NOMO-1 (cell line): ENCODE data around the gene PLXNA1.

Experiments
- DNase-seq, 2 experiments: peaks; one replicate each; lab custom pipeline; 2025; ENCODE audit not compliant: unreplicated experiment in 2 of 2; lab: John Stamatoyannopoulos, UW

Gene PLXNA1

GRCh38 chr3:126952261-126952982 is 30.5 kb upstream of the PLXNA1 start:
- DNase-seq, result no peak

GRCh38 chr3:126952983-126953660 is 29.8 kb upstream of the PLXNA1 start:
- DNase-seq, result no peak

GRCh38 chr3:126954141-126954842 is 28.6 kb upstream of the PLXNA1 start:
- DNase-seq, result no peak

GRCh38 chr3:126955004-126955790 is 27.7 kb upstream of the PLXNA1 start:
- DNase-seq, result no peak

GRCh38 chr3:126956361-126956760 is 26.6 kb upstream of the PLXNA1 start:
- DNase-seq, result no peak

- no peak for DNase-seq
Observed at GRCh38 chr3:126956866-126957650, 25.9 kb upstream of the PLXNA1 start.

GRCh38 chr3:126957776-126958637 is 24.9 kb upstream of the PLXNA1 start:
- DNase-seq, result no peak

GRCh38 chr3:126958638-126959085 is 24.3 kb upstream of the PLXNA1 start:
- no peak for DNase-seq

GRCh38 chr3:126959136-126959920 is 23.6 kb upstream of the PLXNA1 start:
- no peak for DNase-seq

GRCh38 chr3:126959921-126960603 is 22.9 kb upstream of the PLXNA1 start:
- DNase-seq, result no peak

- no peak for DNase-seq
Observed at GRCh38 chr3:126960604-126960995, 22.3 kb upstream of the PLXNA1 start.

- no peak for DNase-seq
Observed at GRCh38 chr3:126961191-126961790, 21.6 kb upstream of the PLXNA1 start.

GRCh38 chr3:126961791-126962461 is 21.0 kb upstream of the PLXNA1 start:
- no peak for DNase-seq

GRCh38 chr3:126962756-126963155 is 20.2 kb upstream of the PLXNA1 start:
- no peak for DNase-seq

GRCh38 chr3:126963261-126964190 is 19.4 kb upstream of the PLXNA1 start:
- DNase-seq, result no peak

- no peak for DNase-seq
Observed at GRCh38 chr3:126964261-126964660, 18.7 kb upstream of the PLXNA1 start.
